Progenitor cell of endocrine pancreas (in vitro differentiated cells): ENCODE data around the gene SLITRK1. TPM values are rescaled to one million over a fixed set of nuclear protein-coding genes. Genes with fewer than 3 reads are reported as not detected.

ENCODE experiments used
- DNase-seq: peaks from one replicate; pipeline ENCODE4 v3.0.0; 2021; ENCODE audit warnings: low spot score; ENCODE audit not compliant: unreplicated experiment
- H3K27ac Mint-ChIP-seq: 2 replicates; pipeline ENCODE4 v1.8.0; 2021; ENCODE audit warnings: mild to moderate bottlenecking, moderate library complexity, mixed read lengths
- H3K27me3 Mint-ChIP-seq: 2 replicates; pipeline ENCODE4 v1.8.0; 2021; ENCODE audit warnings: mixed read lengths
- H3K36me3 Mint-ChIP-seq: 2 replicates; pipeline ENCODE4 v1.8.0; 2022; ENCODE audit warnings: mixed read lengths; ENCODE audit not compliant: insufficient read depth
- H3K4me1 Mint-ChIP-seq: 2 replicates; pipeline ENCODE4 v1.8.0; 2021; ENCODE audit warnings: low read depth, mixed read lengths
- H3K4me3 Mint-ChIP-seq: 2 replicates; pipeline ENCODE4 v1.8.0; 2021; ENCODE audit warnings: low read depth, mild to moderate bottlenecking, moderate library complexity, mixed read lengths
- H3K9me3 Mint-ChIP-seq: 2 replicates; pipeline ENCODE4 v1.8.0; 2021; ENCODE audit warnings: low read depth, mixed read lengths
- CTCF ChIP-seq: fragments of 200-600 bp; sonication (generic); IDR thresholded peaks from one replicate; pipeline ENCODE4 v1.5.0; 2021; ENCODE audit warnings: antibody characterized with exemption, mild to moderate bottlenecking; ENCODE audit not compliant: unreplicated experiment
- total RNA-seq: library from RNA; stranded (reverse); gene quantifications from 2 replicates; pipeline ENCODE4 v1.2.1, GENCODE V29; 2021

SLITRK1 gene
- total RNA-seq, 1 donor from 2014 or later, result 0.55 TPM

GRCh38 chr13:83831796-83832195 lies 50.5 kb downstream of the SLITRK1 start:
- TF ChIP-seq CTCF, result no peak
- H3K9me3 Mint-ChIP-seq, result peaks cover 3% of the 10 kb centered on the region

GRCh38 chr13:83829810-83830209 lies 52.5 kb downstream of the SLITRK1 start:
- Mint-ChIP-seq H3K27me3 (no peaks in the 10 kb centered on the region), H3K27ac (no peak overlapping the region), H3K4me1 (no peaks in the 10 kb centered on the region), H3K9me3 (peaks cover 3% of the 10 kb centered on the region), H3K4me3 (no peak overlapping the region), H3K36me3 (no peaks in the 10 kb centered on the region)
- DNase-seq, result no peak
- TF ChIP-seq CTCF, result no peak

More at GRCh38 chr13:83831796-83832195, 50.5 kb downstream of the SLITRK1 start:
- H3K4me1 Mint-ChIP-seq, result no peaks in the 10 kb centered on the region
- no peak for DNase-seq
- H3K36me3 Mint-ChIP-seq, result no peaks in the 10 kb centered on the region
- H3K27ac Mint-ChIP-seq, result no peak overlapping the region
- no peaks in the 10 kb centered on the region for H3K27me3 Mint-ChIP-seq
- H3K4me3 Mint-ChIP-seq, result no peak overlapping the region

- Mint-ChIP-seq H3K36me3 (no peaks in the 10 kb centered on the region), H3K27me3 (no peaks in the 10 kb centered on the region), H3K9me3 (peaks cover 3% of the 10 kb centered on the region), H3K4me3 (no peak overlapping the region), H3K27ac (no peak overlapping the region), H3K4me1 (no peaks in the 10 kb centered on the region)
- no peak for TF ChIP-seq CTCF
- DNase-seq, result no peak
Observed at GRCh38 chr13:83827338-83827737, 54.9 kb downstream of the SLITRK1 start.
